ENCODE measurements around the gene SASH1.

The SASH1 gene

DNA sequence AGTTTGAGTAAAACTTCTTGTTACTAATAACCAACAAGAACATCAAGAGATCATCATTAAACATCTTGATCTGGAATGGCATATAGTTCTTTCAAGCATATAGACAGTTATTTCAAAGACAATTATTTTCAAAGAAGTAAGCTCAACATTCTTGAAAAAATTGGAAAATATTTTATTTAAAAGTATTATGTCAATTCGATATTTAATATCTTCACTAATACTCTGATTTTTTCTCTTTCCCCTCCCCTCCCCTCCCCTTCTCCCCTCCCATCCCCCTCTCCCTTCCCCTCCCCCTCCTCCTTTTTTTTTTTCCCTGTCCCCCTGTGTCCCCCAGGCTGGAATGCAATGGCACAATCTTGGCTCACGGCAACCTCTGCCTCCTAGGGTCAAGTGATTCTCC is 82.8 kb downstream of the SASH1 start:
- H3K36me3 ChIP-seq (replicated peaks in 1 of 2; ENCODE audit: control insufficient read depth in 2 of 2, insufficient read depth in 2 of 2, low read length in 2 of 2): no peaks in the 10 kb centered on the region
- H3K9me3 ChIP-seq (replicated peaks in 1 of 2; ENCODE audit: control insufficient read depth in 2 of 2, insufficient read depth in 1 of 2, low read depth in 1 of 2, low read length in 2 of 2): peaks cover 3% of the 10 kb centered on the region in 2 donors
- no peak overlapping the region for H3K4ac ChIP-seq (ENCODE audit: low read length)
- no peak overlapping the region for H4K91ac ChIP-seq (ENCODE audit: low read depth, low read length, poor library complexity)
- H3K4me3 ChIP-seq (ENCODE audit: low read length in 2 of 2): no peak overlapping the region
- no CpG with 5 or more reads among the region's 2 CpGs for WGBS, 2 donors (ENCODE audit: extremely low coverage in 2 of 2, insufficient read length in 2 of 2, insufficient replicate concordance in 1 of 2)
- no peak overlapping the region for H3K4me2 ChIP-seq (ENCODE audit: insufficient read depth, low read length, poor library complexity, severe bottlenecking)
- H3K23ac ChIP-seq (ENCODE audit: low read depth, low read length, poor library complexity): no peak overlapping the region
- H2BK15ac ChIP-seq (ENCODE audit: low read length): no peak overlapping the region
- no peak for DNase-seq (ENCODE audit: low spot score)
- no peak overlapping the region for H2AK5ac ChIP-seq (ENCODE audit: low read depth, low read length)
- no peaks in the 10 kb centered on the region for H3K79me1 ChIP-seq (ENCODE audit: low read depth, low read length)
- no peak overlapping the region for H3K18ac ChIP-seq (ENCODE audit: low read length)
- no peaks in the 10 kb centered on the region for H3K27me3 ChIP-seq (ENCODE audit: control insufficient read depth in 3 of 3, insufficient read depth in 3 of 3, low read depth in 1 of 3, low read length in 3 of 3)
- H2AFZ ChIP-seq (ENCODE audit: low read length): no peak overlapping the region
- H3K14ac ChIP-seq (ENCODE audit: low read length): no peak overlapping the region
- no peak overlapping the region for H3K27ac ChIP-seq (replicated peaks; ENCODE audit: low read length)
- H4K8ac ChIP-seq (ENCODE audit: low read depth, low read length): no peak overlapping the region
- no peak overlapping the region for H3K9ac ChIP-seq (ENCODE audit: low read depth, low read length, poor library complexity)
- no peak overlapping the region for H2BK5ac ChIP-seq (ENCODE audit: low read length)
- H2BK12ac ChIP-seq (ENCODE audit: low read length): no peak overlapping the region
- H2BK120ac ChIP-seq (ENCODE audit: low read depth, low read length): no peak overlapping the region
- H3K4me1 ChIP-seq (ENCODE audit: control insufficient read depth in 2 of 2, insufficient read depth in 1 of 2, low read depth in 1 of 2, low read length in 2 of 2): peaks cover 3 to 10% of the 10 kb centered on the region in 2 donors

DNA sequence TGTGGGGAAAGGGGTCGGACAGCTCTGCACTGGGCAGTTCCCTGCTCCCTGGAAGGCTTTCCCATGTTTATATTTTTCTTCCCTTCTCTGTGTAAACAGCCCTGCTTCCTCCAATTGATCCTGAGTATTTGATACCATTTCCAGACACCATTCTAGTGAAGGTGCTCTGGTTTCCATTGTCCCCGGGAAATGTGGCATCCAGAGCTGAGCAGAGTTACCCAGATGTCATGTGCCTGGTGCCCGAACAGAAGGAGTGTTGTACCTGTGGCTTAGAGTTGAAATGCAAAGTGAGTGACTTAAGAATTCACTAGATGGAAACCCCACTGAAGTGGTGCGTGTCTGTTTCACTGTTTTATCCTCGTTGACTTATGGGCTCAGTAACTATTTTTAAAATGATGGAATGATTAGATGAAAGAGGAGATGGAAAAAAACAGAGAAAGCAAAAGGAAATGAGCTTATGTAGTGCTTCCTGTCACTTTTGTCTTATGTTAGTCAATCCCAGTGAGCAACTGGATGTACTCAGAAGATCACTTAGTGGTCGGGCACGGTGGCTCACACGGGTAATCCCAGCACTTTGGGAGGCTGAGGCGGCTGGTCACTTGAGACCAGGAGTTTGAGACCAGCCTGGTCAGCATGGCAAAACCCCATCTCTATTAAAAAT is 83.8 kb downstream of the SASH1 start:
- H4K91ac ChIP-seq (ENCODE audit: low read depth, low read length, poor library complexity): no peak overlapping the region
- H2AFZ ChIP-seq (ENCODE audit: low read length): no peak overlapping the region
- H3K4me3 ChIP-seq (ENCODE audit: low read length in 2 of 2): no peak overlapping the region
- no peaks in the 10 kb centered on the region for H3K36me3 ChIP-seq (replicated peaks in 1 of 2; ENCODE audit: control insufficient read depth in 2 of 2, insufficient read depth in 2 of 2, low read length in 2 of 2)
- H3K23ac ChIP-seq (ENCODE audit: low read depth, low read length, poor library complexity): no peak overlapping the region
- no peak overlapping the region for H2BK120ac ChIP-seq (ENCODE audit: low read depth, low read length)
- no peak overlapping the region for H3K9ac ChIP-seq (ENCODE audit: low read depth, low read length, poor library complexity)
- WGBS, 2 donors (ENCODE audit: extremely low coverage in 2 of 2, insufficient read length in 2 of 2, insufficient replicate concordance in 1 of 2): no CpG with 5 or more reads among the region's 9 CpGs
- H2AK5ac ChIP-seq (ENCODE audit: low read depth, low read length): no peak overlapping the region
- H3K27ac ChIP-seq (replicated peaks; ENCODE audit: low read length): no peak overlapping the region
- H4K8ac ChIP-seq (ENCODE audit: low read depth, low read length): no peak overlapping the region
- H3K27me3 ChIP-seq (ENCODE audit: control insufficient read depth in 3 of 3, insufficient read depth in 3 of 3, low read depth in 1 of 3, low read length in 3 of 3): no peaks in the 10 kb centered on the region
- H3K4me2 ChIP-seq (ENCODE audit: insufficient read depth, low read length, poor library complexity, severe bottlenecking): no peak overlapping the region
- H3K9me3 ChIP-seq (replicated peaks in 1 of 2; ENCODE audit: control insufficient read depth in 2 of 2, insufficient read depth in 1 of 2, low read depth in 1 of 2, low read length in 2 of 2): peaks cover 3 to 4% of the 10 kb centered on the region in 2 donors
- peaks cover 4 to 11% of the 10 kb centered on the region in 2 donors for H3K4me1 ChIP-seq (ENCODE audit: control insufficient read depth in 2 of 2, insufficient read depth in 1 of 2, low read depth in 1 of 2, low read length in 2 of 2)
- no peak overlapping the region for H3K18ac ChIP-seq (ENCODE audit: low read length)
- H2BK12ac ChIP-seq (ENCODE audit: low read length): no peak overlapping the region
- no peak overlapping the region for H2BK5ac ChIP-seq (ENCODE audit: low read length)
- H2BK15ac ChIP-seq (ENCODE audit: low read length): no peak overlapping the region
- H3K4ac ChIP-seq (ENCODE audit: low read length): no peak overlapping the region
- H3K14ac ChIP-seq (ENCODE audit: low read length): no peak overlapping the region
- H3K79me1 ChIP-seq (ENCODE audit: low read depth, low read length): no peaks in the 10 kb centered on the region
- no peak for DNase-seq (ENCODE audit: low spot score)

DNA sequence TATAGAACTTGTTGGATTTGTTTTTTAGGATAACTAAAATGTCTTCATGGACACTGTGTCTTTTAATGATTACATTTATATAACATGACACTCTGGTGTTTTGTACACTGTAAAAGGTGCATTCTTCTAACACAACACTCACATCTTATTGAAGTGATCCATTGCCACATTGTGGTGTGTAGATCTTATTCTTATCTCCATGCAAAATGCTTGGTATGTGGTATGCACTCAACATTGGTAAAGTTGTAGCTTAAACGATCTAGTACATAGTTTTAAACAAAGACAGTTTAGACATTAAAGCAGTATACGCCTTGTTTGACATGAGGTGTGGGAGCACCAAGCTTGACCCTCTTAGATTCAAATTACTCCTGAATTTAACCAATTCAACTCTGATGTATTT is 84.7 kb downstream of the SASH1 start:
- DNase-seq (ENCODE audit: low spot score): no peak
- peaks cover 1 to 13% of the 10 kb centered on the region in 2 donors for H3K4me1 ChIP-seq (ENCODE audit: control insufficient read depth in 2 of 2, insufficient read depth in 1 of 2, low read depth in 1 of 2, low read length in 2 of 2)
- H2BK120ac ChIP-seq (ENCODE audit: low read depth, low read length): no peak overlapping the region
- no peak overlapping the region for H2AFZ ChIP-seq (ENCODE audit: low read length)
- no peak overlapping the region for H3K27ac ChIP-seq (replicated peaks; ENCODE audit: low read length)
- no peak overlapping the region for H4K91ac ChIP-seq (ENCODE audit: low read depth, low read length, poor library complexity)
- H3K9ac ChIP-seq (ENCODE audit: low read depth, low read length, poor library complexity): no peak overlapping the region
- H3K36me3 ChIP-seq (replicated peaks in 1 of 2; ENCODE audit: control insufficient read depth in 2 of 2, insufficient read depth in 2 of 2, low read length in 2 of 2): no peaks in the 10 kb centered on the region
- H2BK15ac ChIP-seq (ENCODE audit: low read length): no peak overlapping the region
- peaks cover 3 to 4% of the 10 kb centered on the region in 2 donors for H3K9me3 ChIP-seq (replicated peaks in 1 of 2; ENCODE audit: control insufficient read depth in 2 of 2, insufficient read depth in 1 of 2, low read depth in 1 of 2, low read length in 2 of 2)
- H3K18ac ChIP-seq (ENCODE audit: low read length): no peak overlapping the region
- H3K79me1 ChIP-seq (ENCODE audit: low read depth, low read length): no peaks in the 10 kb centered on the region
- no peak overlapping the region for H3K23ac ChIP-seq (ENCODE audit: low read depth, low read length, poor library complexity)
- H2BK12ac ChIP-seq (ENCODE audit: low read length): no peak overlapping the region
- no peak overlapping the region for H3K4me2 ChIP-seq (ENCODE audit: insufficient read depth, low read length, poor library complexity, severe bottlenecking)
- no peak overlapping the region for H3K14ac ChIP-seq (ENCODE audit: low read length)
- H2BK5ac ChIP-seq (ENCODE audit: low read length): no peak overlapping the region
- no peak overlapping the region for H2AK5ac ChIP-seq (ENCODE audit: low read depth, low read length)
- no CpG with 5 or more reads among the region's 2 CpGs for WGBS, 2 donors (ENCODE audit: extremely low coverage in 2 of 2, insufficient read length in 2 of 2, insufficient replicate concordance in 1 of 2)
- H3K4me3 ChIP-seq (ENCODE audit: low read length in 2 of 2): no peak overlapping the region
- H4K8ac ChIP-seq (ENCODE audit: low read depth, low read length): no peak overlapping the region
- H3K4ac ChIP-seq (ENCODE audit: low read length): no peak overlapping the region
- no peaks in the 10 kb centered on the region for H3K27me3 ChIP-seq (ENCODE audit: control insufficient read depth in 3 of 3, insufficient read depth in 3 of 3, low read depth in 1 of 3, low read length in 3 of 3)

GRCh38 chr6:148429423-148429822 is 86.8 kb downstream of the SASH1 start:
- Histone ChIP-seq H3K14ac (ENCODE audit: low read length) (no peak overlapping the region), H2AFZ (ENCODE audit: low read length) (no peak overlapping the region), H3K4me1 (ENCODE audit: control insufficient read depth in 2 of 2, insufficient read depth in 1 of 2, low read depth in 1 of 2, low read length in 2 of 2) (peaks cover 1 to 4% of the 10 kb centered on the region in 2 donors), H3K4ac (ENCODE audit: low read length) (no peak overlapping the region), H3K36me3 (replicated peaks in 1 of 2; ENCODE audit: control insufficient read depth in 2 of 2, insufficient read depth in 2 of 2, low read length in 2 of 2) (no peaks in the 10 kb centered on the region), H4K91ac (ENCODE audit: low read depth, low read length, poor library complexity) (no peak overlapping the region), H4K8ac (ENCODE audit: low read depth, low read length) (no peak overlapping the region), H3K4me2 (ENCODE audit: insufficient read depth, low read length, poor library complexity, severe bottlenecking) (no peak overlapping the region), H2BK120ac (ENCODE audit: low read depth, low read length) (no peak overlapping the region), H3K9me3 (replicated peaks in 1 of 2; ENCODE audit: control insufficient read depth in 2 of 2, insufficient read depth in 1 of 2, low read depth in 1 of 2, low read length in 2 of 2) (peaks cover 3 to 4% of the 10 kb centered on the region in 2 donors), H2BK12ac (ENCODE audit: low read length) (no peak overlapping the region), H3K4me3 (ENCODE audit: low read length in 2 of 2) (no peak overlapping the region), H3K27ac (replicated peaks; ENCODE audit: low read length) (no peak overlapping the region), H3K9ac (ENCODE audit: low read depth, low read length, poor library complexity) (no peak overlapping the region), H3K23ac (ENCODE audit: low read depth, low read length, poor library complexity) (no peak overlapping the region), H3K27me3 (ENCODE audit: control insufficient read depth in 3 of 3, insufficient read depth in 3 of 3, low read depth in 1 of 3, low read length in 3 of 3) (no peaks in the 10 kb centered on the region), H2AK5ac (ENCODE audit: low read depth, low read length) (no peak overlapping the region), H3K18ac (ENCODE audit: low read length) (no peak overlapping the region), H2BK5ac (ENCODE audit: low read length) (no peak overlapping the region), H2BK15ac (ENCODE audit: low read length) (no peak overlapping the region), H3K79me1 (ENCODE audit: low read depth, low read length) (no peaks in the 10 kb centered on the region)
- WGBS, 2 donors (ENCODE audit: extremely low coverage in 2 of 2, insufficient read length in 2 of 2, insufficient replicate concordance in 1 of 2): no CpG with 5 or more reads among the region's 4 CpGs
- no peak for DNase-seq (ENCODE audit: low spot score)
